GM23338 (cell line): ENCODE results near the gene EXOC4. TPM values are rescaled to one million over a fixed set of nuclear protein-coding genes. Genes with fewer than 3 reads are reported as not detected.
A peak's percentile ranks its signal among the peaks of the same experiment; 100 is the strongest.

Experiments used
- ATAC-seq: fragments of 200-7000 bp; cut with Tn5 transposase; 3 replicates; pipeline ENCODE4 v1.9.1; 2020
- DNase-seq: peaks from one replicate; pipeline ENCODE4 v3.0.0-alpha.2; 2015; ENCODE audit warnings: low spot score
- H2AFZ ChIP-seq: fragments of 200-600 bp; sonication (generic); 2 replicates; pipeline ENCODE4 v1.8.0; 2016; ENCODE audit warnings: antibody characterized with exemption, mild to moderate bottlenecking, moderate library complexity
- H3F3A ChIP-seq: fragments of 200-600 bp; sonication (generic); replicated peaks from 2 replicates; pipeline ENCODE4 v1.8.0; 2017; ENCODE audit warnings: antibody characterized with exemption, mixed run types, low read depth
- H3K27ac ChIP-seq: fragments of 200-600 bp; sonication (generic); 2 replicates; pipeline ENCODE4 v1.6.1; 2016; ENCODE audit warnings: low read depth
- H3K27me3 ChIP-seq: fragments of 200-600 bp; sonication (generic); 2 replicates; pipeline ENCODE4 v1.8.0; 2016; ENCODE audit warnings: mild to moderate bottlenecking, mixed run types, moderate library complexity; ENCODE audit not compliant: insufficient read depth
- H3K36me3 ChIP-seq: fragments of 200-600 bp; sonication (generic); 2 replicates; pipeline ENCODE4 v1.8.0; 2016; ENCODE audit warnings: mild to moderate bottlenecking; ENCODE audit not compliant: insufficient read depth
- H3K4me1 ChIP-seq: fragments of 200-600 bp; sonication (generic); 2 replicates; pipeline ENCODE4 v1.8.0; 2016; ENCODE audit warnings: mild to moderate bottlenecking, moderate library complexity; ENCODE audit not compliant: insufficient read depth
- H3K4me2 ChIP-seq: fragments of 200-600 bp; sonication (generic); 2 replicates; pipeline ENCODE4 v1.7.1; 2017; ENCODE audit warnings: mixed run types
- H3K4me3 ChIP-seq: fragments of 200-600 bp; sonication (generic); 2 replicates; pipeline ENCODE4 v1.6.1; 2016; ENCODE audit warnings: mixed run types
- H3K79me2 ChIP-seq: fragments of 200-600 bp; sonication (generic); replicated peaks from 2 replicates; pipeline ENCODE4 v1.8.0; 2017; ENCODE audit warnings: mild to moderate bottlenecking; ENCODE audit not compliant: insufficient read depth
- H3K9me2 ChIP-seq: fragments of 200-600 bp; sonication (generic); 2 replicates; pipeline ENCODE4 v1.8.0; 2017; ENCODE audit not compliant: insufficient read depth
- H4K20me1 ChIP-seq: fragments of 200-600 bp; sonication (generic); replicated peaks from 2 replicates; pipeline ENCODE4 v1.8.0; 2017; ENCODE audit warnings: mild to moderate bottlenecking; ENCODE audit not compliant: insufficient read depth
- H3K27ac Mint-ChIP-seq: 2 replicates; pipeline ENCODE4 v1.8.0; 2020; ENCODE audit warnings: inconsistent platforms, mild to moderate bottlenecking, moderate library complexity, mixed read lengths
- H3K27me3 Mint-ChIP-seq: 3 replicates; pipeline ENCODE4 v1.8.0; 2022; ENCODE audit warnings: low read depth, mild to moderate bottlenecking, moderate library complexity, mixed read lengths, inconsistent platforms; ENCODE audit not compliant: insufficient read depth, poor library complexity
- H3K36me3 Mint-ChIP-seq: 3 replicates; pipeline ENCODE4 v1.8.0; 2021; ENCODE audit warnings: low read depth, mild to moderate bottlenecking, inconsistent platforms, moderate library complexity, mixed read lengths
- H3K4me1 Mint-ChIP-seq: 3 replicates; pipeline ENCODE4 v1.8.0; 2020; ENCODE audit warnings: mild to moderate bottlenecking, inconsistent platforms, mixed read lengths
- H3K4me3 Mint-ChIP-seq: 3 replicates; pipeline ENCODE4 v1.8.0; 2021; ENCODE audit warnings: moderate library complexity, mild to moderate bottlenecking, inconsistent platforms, mixed read lengths
- H3K9me3 Mint-ChIP-seq: 3 replicates; pipeline ENCODE4 v1.8.0; 2020; ENCODE audit warnings: moderate library complexity, mild to moderate bottlenecking, inconsistent platforms, mixed read lengths
- CREB1 ChIP-seq: fragments of 250-450 bp; sonication (Bioruptor Pico); IDR thresholded peaks from 2 replicates; pipeline ENCODE4 v1.5.0; 2020; ENCODE audit warnings: low read depth, mild to moderate bottlenecking, moderate library complexity
- CTCF ChIP-seq, 2 experiments: fragments of 200-600 bp in 1 of 2; sonication (generic) in 1 of 2; conservative IDR thresholded peaks; 2 replicates each; pipeline versions ENCODE4 v1.5.1 to v1.6.1; 2016 to 2017; ENCODE audit warnings: antibody characterized with exemption in 2 of 2, low read depth in 2 of 2, mild to moderate bottlenecking in 2 of 2, moderate library complexity in 1 of 2
- ETS1 ChIP-seq: IDR thresholded peaks from 2 replicates; pipeline ENCODE4 v1.6.1; 2016; ENCODE audit warnings: antibody characterized with exemption
- EZH2 ChIP-seq: fragments of 200-600 bp; sonication (generic); IDR thresholded peaks from one replicate; pipeline ENCODE4 v1.8.0; 2017; ENCODE audit warnings: antibody characterized with exemption, mild to moderate bottlenecking, low read depth; ENCODE audit not compliant: unreplicated experiment
- EZH2phosphoT487 ChIP-seq: fragments of 200-600 bp; sonication (generic); IDR thresholded peaks from one replicate; pipeline ENCODE4 v1.8.1; 2018; ENCODE audit warnings: antibody characterized with exemption; ENCODE audit not compliant: unreplicated experiment
- JUNB ChIP-seq: IDR thresholded peaks from one replicate; pipeline ENCODE4 v1.6.1; 2016; ENCODE audit warnings: antibody characterized with exemption; ENCODE audit not compliant: unreplicated experiment
- NANOG ChIP-seq: IDR thresholded peaks from 2 replicates; pipeline ENCODE4 v1.6.1; 2016; ENCODE audit warnings: antibody characterized with exemption, borderline replicate concordance
- POLR2AphosphoS5 ChIP-seq: IDR thresholded peaks from 2 replicates; pipeline ENCODE4 v1.6.1; 2016; ENCODE audit warnings: antibody characterized with exemption, low read depth
- REST ChIP-seq: IDR thresholded peaks from one replicate; pipeline ENCODE4 v1.6.1; 2018; ENCODE audit warnings: antibody characterized with exemption; ENCODE audit not compliant: unreplicated experiment
- STAT1 ChIP-seq: IDR thresholded peaks from one replicate; pipeline ENCODE4 v1.6.1; 2016; ENCODE audit warnings: antibody characterized with exemption; ENCODE audit not compliant: unreplicated experiment
- ZNF114 ChIP-seq: fragments of 250-450 bp; sonication (Bioruptor Pico); IDR thresholded peaks from 2 replicates; pipeline ENCODE4 v1.5.0; 2020; ENCODE audit warnings: mild to moderate bottlenecking, moderate library complexity
- ZNF331 ChIP-seq: fragments of 250-450 bp; sonication (Bioruptor Pico); IDR thresholded peaks from 2 replicates; pipeline ENCODE4 v1.5.0; 2020; ENCODE audit warnings: low read depth, mild to moderate bottlenecking, moderate library complexity
- polyA plus RNA-seq: library from polyadenylated mRNA; unstranded; fragments of >200 nt; fragmentation: Nextera tagmentation; extraction: Ambion mirVana; gene quantifications from 2 replicates; pipeline ENCODE4 v1.2.1, GENCODE V29; 2016
- total RNA-seq: library from RNA; depleted of rRNA; stranded (reverse); fragments of >200 nt; shearing (Covaris generic); gene quantifications from 2 replicates; pipeline ENCODE4 v1.2.3, GENCODE V29; 2014
- TF ChIP-seq, protein P1 (sequence below): fragments of 250-450 bp; sonication (Bioruptor Pico); IDR thresholded peaks from 2 replicates; pipeline ENCODE4 v1.5.0; 2020; ENCODE audit warnings: mild to moderate bottlenecking, moderate library complexity

The EXOC4 gene
- total and polyA plus RNA-seq, 2 experiments from 2014 or later, result 37.5 to 52.7 TPM

DNA sequence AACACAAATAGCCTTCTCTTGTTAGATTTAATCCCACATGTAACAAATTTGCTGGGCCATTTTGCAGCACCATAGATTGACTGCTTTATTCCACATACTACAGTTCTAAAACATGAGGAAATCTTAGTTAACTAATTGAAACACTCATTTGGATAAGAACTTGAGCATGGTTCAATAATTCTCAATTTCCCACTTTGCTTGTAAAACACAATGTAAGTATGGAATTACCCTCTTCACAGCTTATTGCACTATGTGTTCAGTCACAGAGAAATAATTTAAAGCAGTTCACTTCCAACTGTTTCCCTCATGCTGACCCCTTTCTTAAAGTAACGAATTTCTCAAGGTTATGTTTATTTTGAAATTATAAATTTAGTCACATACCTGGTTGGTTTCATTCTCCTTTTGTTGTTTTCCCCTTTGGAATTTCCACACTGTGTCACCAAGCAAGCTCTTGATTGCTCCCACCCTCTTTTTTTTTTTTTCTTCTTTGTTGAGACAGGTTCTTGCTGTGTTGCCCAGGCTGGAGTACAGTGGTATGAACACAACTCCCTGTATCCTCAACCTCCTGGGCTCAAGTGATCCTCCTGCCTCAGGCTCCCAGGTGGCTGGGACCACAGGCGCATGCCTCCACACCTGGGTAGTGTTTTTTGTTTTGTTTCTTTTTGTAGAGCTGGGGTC is 425.4 kb downstream of the EXOC4 start:
- no peak for TF ChIP-seq STAT1
- TF ChIP-seq, protein P1, sequence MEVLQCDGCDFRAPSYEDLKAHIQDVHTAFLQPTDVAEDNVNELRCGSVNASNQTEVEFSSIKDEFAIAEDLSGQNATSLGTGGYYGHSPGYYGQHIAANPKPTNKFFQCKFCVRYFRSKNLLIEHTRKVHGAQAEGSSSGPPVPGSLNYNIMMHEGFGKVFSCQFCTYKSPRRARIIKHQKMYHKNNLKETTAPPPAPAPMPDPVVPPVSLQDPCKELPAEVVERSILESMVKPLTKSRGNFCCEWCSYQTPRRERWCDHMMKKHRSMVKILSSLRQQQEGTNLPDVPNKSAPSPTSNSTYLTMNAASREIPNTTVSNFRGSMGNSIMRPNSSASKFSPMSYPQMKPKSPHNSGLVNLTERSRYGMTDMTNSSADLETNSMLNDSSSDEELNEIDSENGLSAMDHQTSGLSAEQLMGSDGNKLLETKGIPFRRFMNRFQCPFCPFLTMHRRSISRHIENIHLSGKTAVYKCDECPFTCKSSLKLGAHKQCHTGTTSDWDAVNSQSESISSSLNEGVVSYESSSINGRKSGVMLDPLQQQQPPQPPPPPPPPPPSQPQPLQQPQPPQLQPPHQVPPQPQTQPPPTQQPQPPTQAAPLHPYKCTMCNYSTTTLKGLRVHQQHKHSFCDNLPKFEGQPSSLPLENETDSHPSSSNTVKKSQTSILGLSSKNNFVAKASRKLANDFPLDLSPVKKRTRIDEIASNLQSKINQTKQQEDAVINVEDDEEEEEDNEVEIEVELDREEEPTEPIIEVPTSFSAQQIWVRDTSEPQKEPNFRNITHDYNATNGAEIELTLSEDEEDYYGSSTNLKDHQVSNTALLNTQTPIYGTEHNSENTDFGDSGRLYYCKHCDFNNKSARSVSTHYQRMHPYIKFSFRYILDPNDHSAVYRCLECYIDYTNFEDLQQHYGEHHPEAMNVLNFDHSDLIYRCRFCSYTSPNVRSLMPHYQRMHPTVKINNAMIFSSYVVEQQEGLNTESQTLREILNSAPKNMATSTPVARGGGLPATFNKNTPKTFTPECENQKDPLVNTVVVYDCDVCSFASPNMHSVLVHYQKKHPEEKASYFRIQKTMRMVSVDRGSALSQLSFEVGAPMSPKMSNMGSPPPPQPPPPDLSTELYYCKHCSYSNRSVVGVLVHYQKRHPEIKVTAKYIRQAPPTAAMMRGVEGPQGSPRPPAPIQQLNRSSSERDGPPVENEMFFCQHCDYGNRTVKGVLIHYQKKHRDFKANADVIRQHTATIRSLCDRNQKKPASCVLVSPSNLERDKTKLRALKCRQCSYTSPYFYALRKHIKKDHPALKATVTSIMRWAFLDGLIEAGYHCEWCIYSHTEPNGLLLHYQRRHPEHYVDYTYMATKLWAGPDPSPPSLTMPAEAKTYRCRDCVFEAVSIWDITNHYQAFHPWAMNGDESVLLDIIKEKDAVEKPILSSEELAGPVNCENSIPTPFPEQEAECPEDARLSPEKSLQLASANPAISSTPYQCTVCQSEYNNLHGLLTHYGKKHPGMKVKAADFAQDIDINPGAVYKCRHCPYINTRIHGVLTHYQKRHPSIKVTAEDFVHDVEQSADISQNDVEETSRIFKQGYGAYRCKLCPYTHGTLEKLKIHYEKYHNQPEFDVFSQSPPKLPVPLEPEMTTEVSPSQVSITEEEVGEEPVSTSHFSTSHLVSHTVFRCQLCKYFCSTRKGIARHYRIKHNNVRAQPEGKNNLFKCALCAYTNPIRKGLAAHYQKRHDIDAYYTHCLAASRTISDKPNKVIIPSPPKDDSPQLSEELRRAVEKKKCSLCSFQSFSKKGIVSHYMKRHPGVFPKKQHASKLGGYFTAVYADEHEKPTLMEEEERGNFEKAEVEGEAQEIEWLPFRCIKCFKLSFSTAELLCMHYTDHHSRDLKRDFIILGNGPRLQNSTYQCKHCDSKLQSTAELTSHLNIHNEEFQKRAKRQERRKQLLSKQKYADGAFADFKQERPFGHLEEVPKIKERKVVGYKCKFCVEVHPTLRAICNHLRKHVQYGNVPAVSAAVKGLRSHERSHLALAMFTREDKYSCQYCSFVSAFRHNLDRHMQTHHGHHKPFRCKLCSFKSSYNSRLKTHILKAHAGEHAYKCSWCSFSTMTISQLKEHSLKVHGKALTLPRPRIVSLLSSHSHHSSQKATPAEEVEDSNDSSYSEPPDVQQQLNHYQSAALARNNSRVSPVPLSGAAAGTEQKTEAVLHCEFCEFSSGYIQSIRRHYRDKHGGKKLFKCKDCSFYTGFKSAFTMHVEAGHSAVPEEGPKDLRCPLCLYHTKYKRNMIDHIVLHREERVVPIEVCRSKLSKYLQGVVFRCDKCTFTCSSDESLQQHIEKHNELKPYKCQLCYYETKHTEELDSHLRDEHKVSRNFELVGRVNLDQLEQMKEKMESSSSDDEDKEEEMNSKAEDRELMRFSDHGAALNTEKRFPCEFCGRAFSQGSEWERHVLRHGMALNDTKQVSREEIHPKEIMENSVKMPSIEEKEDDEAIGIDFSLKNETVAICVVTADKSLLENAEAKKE (CRISPR knock-in tag), result no peak
- no peak for TF ChIP-seq REST
- TF ChIP-seq JUNB, result no peak
- TF ChIP-seq NANOG, result no peak
- TF ChIP-seq EZH2, result no peak
- no peak for TF ChIP-seq CREB1
- no peak for TF ChIP-seq ZNF331 (CRISPR knock-in tag)
- TF ChIP-seq ZNF114 (CRISPR knock-in tag), result no peak
- no peak for TF ChIP-seq ETS1
- TF ChIP-seq CTCF (conservative IDR thresholded peaks at IDR 0.05; ENCODE audit: low read depth in 2 of 2), result no peak
- no peak for TF ChIP-seq EZH2phosphoT487
- no peak for TF ChIP-seq POLR2AphosphoS5
- peaks cover 27% of the 10 kb centered on the region for H3K4me1 ChIP-seq
- Mint-ChIP-seq H3K36me3 (no peaks in the 10 kb centered on the region), H3K9me3 (no peaks in the 10 kb centered on the region), H3K4me1 (peaks cover 30% of the 10 kb centered on the region), H3K27me3 (no peaks in the 10 kb centered on the region), H3K4me3 (no peak overlapping the region), H3K27ac (peak overlapping the region; percentile 75)
- H3F3A ChIP-seq, result no peaks in the 10 kb centered on the region
- no peaks in the 10 kb centered on the region for H3K27me3 ChIP-seq
- no peaks in the 10 kb centered on the region for H3K36me3 ChIP-seq
- no peaks in the 10 kb centered on the region for H4K20me1 ChIP-seq
- no peaks in the 10 kb centered on the region for H3K79me2 ChIP-seq
- DNase-seq (no peak), ATAC-seq (no peak)
- no peak overlapping the region for H3K4me3 ChIP-seq
- H3K9me2 ChIP-seq, result no peaks in the 10 kb centered on the region
- no peak overlapping the region for H2AFZ ChIP-seq
- H3K27ac ChIP-seq, result no peak overlapping the region
- no peak overlapping the region for H3K4me2 ChIP-seq
